Natural killer cell (primary cell): ENCODE results near the gene TMEM141. TPM values are rescaled to one million over a fixed set of nuclear protein-coding genes. Genes with fewer than 3 reads are reported as not detected.
"Not testable (repeated sequence)": the region's sequence is repeated elsewhere in the genome, so short reads cannot be mapped to it uniquely, and the experiment has no call there.

Source experiments
- ATAC-seq, 3 donors: fragments of 150-1000 bp in 2 of 3; fragments of 200-7000 bp in 1 of 3; cut with Tn5 transposase; 1 replicate in 1 of 3; 2 replicates in 2 of 3; pipeline ENCODE4 v1.10.0; 2021; ENCODE audit warnings: mild to moderate bottlenecking in 2 of 3, moderate library complexity in 2 of 3
- DNase-seq, 2 donors: peaks; one replicate each; pipeline versions ENCODE4 v3.0.0 to v3.0.0-alpha.2; 2013 to 2021; ENCODE audit warnings: mixed read lengths in 1 of 2
- H3K27ac ChIP-seq: one replicate; pipeline ENCODE4 v1.5.1; 2013; ENCODE audit warnings: mild to moderate bottlenecking, low read length
- H3K27me3 ChIP-seq: one replicate; pipeline ENCODE4 v1.6.1; 2013; ENCODE audit warnings: low read length; ENCODE audit not compliant: control insufficient read depth, insufficient read depth
- H3K36me3 ChIP-seq: one replicate; pipeline ENCODE4 v1.6.1; 2013; ENCODE audit warnings: low read length; ENCODE audit not compliant: control insufficient read depth, insufficient read depth
- H3K4me1 ChIP-seq: one replicate; pipeline ENCODE4 v1.6.1; 2013; ENCODE audit warnings: low read length; ENCODE audit not compliant: control insufficient read depth, insufficient read depth
- H3K4me3 ChIP-seq: one replicate; pipeline ENCODE4 v1.5.1; 2013; ENCODE audit warnings: low read length
- H3K9me3 ChIP-seq: one replicate; pipeline ENCODE4 v1.6.1; 2013; ENCODE audit warnings: low read length; ENCODE audit not compliant: control insufficient read depth, insufficient read depth
- H3K27ac Mint-ChIP-seq, 2 donors: one replicate each; pipeline ENCODE4 v1.8.0; 2022; ENCODE audit warnings: mild to moderate bottlenecking in 2 of 2, mixed read lengths in 2 of 2, moderate library complexity in 1 of 2
- H3K27me3 Mint-ChIP-seq, 2 donors: one replicate each; pipeline ENCODE4 v1.8.0; 2022; ENCODE audit warnings: low read depth in 2 of 2, mixed read lengths in 2 of 2
- H3K36me3 Mint-ChIP-seq: one replicate; pipeline ENCODE4 v1.8.0; 2022; ENCODE audit warnings: mixed read lengths
- H3K4me1 Mint-ChIP-seq, 2 donors: one replicate each; pipeline ENCODE4 v1.8.0; 2022; ENCODE audit warnings: mixed read lengths in 2 of 2
- H3K4me3 Mint-ChIP-seq: one replicate; pipeline ENCODE4 v1.8.0; 2022; ENCODE audit warnings: mild to moderate bottlenecking, moderate library complexity, mixed read lengths
- H3K9me3 Mint-ChIP-seq, 2 donors: one replicate each; pipeline ENCODE4 v1.8.0; 2022; ENCODE audit warnings: mixed read lengths in 2 of 2
- CTCF ChIP-seq: fragments of 200-600 bp; IDR thresholded peaks from one replicate; pipeline ENCODE4 v1.8.0; 2022; ENCODE audit warnings: antibody characterized with exemption
- WGBS: methylation state at CpG from one replicate; pipeline ENCODE4 v1.1.7; 2013; ENCODE audit warnings: missing lambda C conversion rate; ENCODE audit not compliant: insufficient coverage; 5-methylcytosine and 5-hydroxymethylcytosine counted together
- intact Hi-C: fragments of 100-400 bp; cut with micrococcal nuclease; formaldehyde crosslinking; loops from one replicate; pipeline ENCODE4 v1.14.2; 2022
- total RNA-seq, 4 donors: library from RNA; stranded (reverse); fragments of 120-200 nt in 1 of 4; gene quantifications; one replicate each; pipeline versions ENCODE4 v1.2.3 to v1.2.4, GENCODE V29; 2013 to 2022

TMEM141 gene
- total RNA-seq, 3 donors from 2014 or later (not counting 1 experiment from before 2014, with no cell fraction given) = 22.4 to 26.9 (median 26.6) TPM

- 89% methylated on average over 27 of the region's 28 CpGs for WGBS
- ATAC-seq = no peak
Measured at GRCh38 chr9:136840877-136841645, 49.9 kb downstream of the TMEM141 start.

GRCh38 chr9:136841646-136842379 is 50.7 kb downstream of the TMEM141 start:
- H3K4me3 Mint-ChIP-seq = peak overlapping the region; percentile 95
- DNase-seq, H3K27ac ChIP-seq, ATAC-seq, H3K9me3 ChIP-seq, H3K27me3 Mint-ChIP-seq, H3K36me3 Mint-ChIP-seq, H3K27me3 ChIP-seq, H3K9me3 Mint-ChIP-seq: not testable (repeated sequence)
- H3K4me3 ChIP-seq = peak overlapping the region; percentile 82
- peaks cover 11 to 24% of the 10 kb centered on the region in 2 donors for H3K4me1 Mint-ChIP-seq
- peak overlapping the region; percentile 84 to 93 for H3K27ac Mint-ChIP-seq
- peaks cover 14% of the 10 kb centered on the region for H3K36me3 ChIP-seq
- 65% methylated on average over 16 of the region's 16 CpGs for WGBS
- intact Hi-C loops = loop anchor here (2.0 to 10.0 kb wide), 5 partner anchors 35 to 307 kb away; partner anchors contain the start of gene RABL6
- peaks cover 36% of the 10 kb centered on the region for H3K4me1 ChIP-seq

More at GRCh38 chr9:136840877-136841645, 49.9 kb downstream of the TMEM141 start:
- Mint-ChIP-seq H3K27me3 (no peaks in the 10 kb centered on the region), H3K36me3 (no peaks in the 10 kb centered on the region), H3K9me3 (no peaks in the 10 kb centered on the region), H3K27ac (no peak overlapping the region), H3K4me1 (peaks cover 11 to 20% of the 10 kb centered on the region in 2 donors), H3K4me3 (no peak overlapping the region)
- no peak for DNase-seq
- H3K4me3 ChIP-seq = no peak overlapping the region
- TF ChIP-seq CTCF = no peak
- peaks cover 3% of the 10 kb centered on the region for H3K27me3 ChIP-seq
- H3K27ac ChIP-seq = no peak overlapping the region
- H3K9me3 ChIP-seq = no peaks in the 10 kb centered on the region
- H3K36me3 ChIP-seq = peaks cover 14% of the 10 kb centered on the region
- intact Hi-C loops = loop anchor here (5.0 to 10.0 kb wide), 3 partner anchors 34 to 306 kb away; partner anchors contain the start of gene RABL6
- H3K4me1 ChIP-seq = peaks cover 32% of the 10 kb centered on the region

- Mint-ChIP-seq H3K27ac (peak within 1 kb of the TSS; percentile 84 to 93), H3K4me3 (peak within 1 kb of the TSS; percentile 95), H3K4me1 (peaks cover 11 to 29% of the 10 kb centered on the region in 2 donors)
- Histone ChIP-seq H3K27ac (peak within 1 kb of the TSS; percentile 71), H3K36me3 (peaks cover 14% of the 10 kb centered on the region), H3K4me3 (peak within 1 kb of the TSS; percentile 82), H3K4me1 (peaks cover 41% of the 10 kb centered on the region)
- peak; percentile 86 for TF ChIP-seq CTCF
- DNase-seq = peak; percentile 81 to 90
- peak; percentile 85 to 93 (median 85) for ATAC-seq
- intact Hi-C loops = loop anchor here (2.0 to 10.0 kb wide), 5 partner anchors 35 to 308 kb away; partner anchors contain the start of gene RABL6
- not testable (repeated sequence) for H3K36me3 Mint-ChIP-seq, H3K27me3 Mint-ChIP-seq, H3K27me3 ChIP-seq, H3K9me3 Mint-ChIP-seq, H3K9me3 ChIP-seq
- under 1% methylated on average over 17 of the region's 27 CpGs for WGBS
Measured at GRCh38 chr9:136842380-136842948, 51.3 kb downstream of the TMEM141 start, which contains the start of gene AJM1. TSS of gene AJM1 (plus strand) at chr9:136842478. CDS start at chr9:136844415, 1,937 bp downstream.

Other genes with a start within 250 kb of the TMEM141 start
- gene NOTCH1, start 245.3 kb upstream of the TMEM141 start, total RNA-seq = 100 to 1,000 TPM; 126 to 228 (median 192) TPM
- gene EGFL7, start 128.4 kb upstream of the TMEM141 start, total RNA-seq = under 1 TPM; 0.28 to 0.47 (median 0.29) TPM
- 10 to 100 TPM; 10.3 to 19.4 (median 12.0) TPM for gene AGPAT2, start 103.9 kb upstream of the TMEM141 start, total RNA-seq
- under 1 TPM in 2 of 3 donors, not detected in 1; 0.31 to 0.39 TPM for gene DIPK1B, start 78.8 kb upstream of the TMEM141 start, total RNA-seq
- not detected for gene LCN10, start 48.4 kb upstream of the TMEM141 start, total RNA-seq
- gene LCN6, start 42.8 kb upstream of the TMEM141 start, total RNA-seq = not detected
- gene LCN8, start 33.1 kb upstream of the TMEM141 start, total RNA-seq = not detected
- not detected for gene LCN15, start 26.8 kb upstream of the TMEM141 start, total RNA-seq
- gene CCDC183, start 5.0 kb downstream of the TMEM141 start, total RNA-seq = under 1 TPM; 0.56 to 0.75 (median 0.65) TPM
- gene RABL6, start 16.6 kb downstream of the TMEM141 start, total RNA-seq = 10 to 100 TPM; 72.7 to 82.5 (median 75.9) TPM
- gene AJM1, start 51.1 kb downstream of the TMEM141 start, total RNA-seq = 10 to 100 TPM; 26.6 to 35.6 (median 31.5) TPM
- gene PHPT1, start 58.1 kb downstream of the TMEM141 start, total RNA-seq = 10 to 100 TPM; 63.5 to 69.8 (median 67.7) TPM
- gene MAMDC4, start 61.0 kb downstream of the TMEM141 start, total RNA-seq = 1 to 10 TPM; 4.6 to 6.5 (median 5.8) TPM
- gene EDF1, start 75.0 kb downstream of the TMEM141 start, total RNA-seq = 100 to 1,000 TPM; 208 to 255 (median 227) TPM
- 10 to 100 TPM; 17.4 to 35.5 (median 25.0) TPM for gene TRAF2, start 95.2 kb downstream of the TMEM141 start, total RNA-seq
- gene FBXW5, start 153.4 kb downstream of the TMEM141 start, total RNA-seq = 100 to 1,000 TPM; 117 to 144 (median 136) TPM
- 1 to 10 TPM; 3.9 to 8.5 (median 7.3) TPM for gene C8G, start 153.9 kb downstream of the TMEM141 start, total RNA-seq
- 10 to 100 TPM in 1 of 3 donors, 1 to 10 TPM in 2; 9.2 to 11.3 (median 9.8) TPM for gene LCN12, start 160.9 kb downstream of the TMEM141 start, total RNA-seq
- gene PTGDS, start 186.2 kb downstream of the TMEM141 start, total RNA-seq = 100 to 1,000 TPM; 157 to 361 (median 296) TPM
- 1 to 10 TPM; 4.9 to 8.4 (median 8.2) TPM for gene LCNL1, start 191.6 kb downstream of the TMEM141 start, total RNA-seq
- gene PAXX, start 201.1 kb downstream of the TMEM141 start, total RNA-seq = 100 to 1,000 TPM; 161 to 188 (median 161) TPM
- gene CLIC3, start 205.2 kb downstream of the TMEM141 start, total RNA-seq = 100 to 1,000 TPM; 144 to 286 (median 161) TPM
- gene ABCA2, start 236.9 kb downstream of the TMEM141 start, total RNA-seq = 100 to 1,000 TPM; 356 to 416 (median 357) TPM
- 1 to 10 TPM in 2 of 3 donors, under 1 TPM in 1; 0.99 to 5.1 (median 3.9) TPM for gene FUT7, start 240.7 kb downstream of the TMEM141 start, total RNA-seq